NCI-H128 (cell line): ENCODE data around the gene DDC.
A peak's percentile ranks its signal among the peaks of the same experiment; 100 is the strongest.
"Not testable (repeated sequence)": the region's sequence is repeated elsewhere in the genome, so short reads cannot be mapped to it uniquely, and the experiment has no call there.

Experiments
- DNase-seq: peaks from one replicate; lab custom pipeline; 2025; ENCODE audit not compliant: unreplicated experiment; lab: John Stamatoyannopoulos, UW

Gene DDC

DNA sequence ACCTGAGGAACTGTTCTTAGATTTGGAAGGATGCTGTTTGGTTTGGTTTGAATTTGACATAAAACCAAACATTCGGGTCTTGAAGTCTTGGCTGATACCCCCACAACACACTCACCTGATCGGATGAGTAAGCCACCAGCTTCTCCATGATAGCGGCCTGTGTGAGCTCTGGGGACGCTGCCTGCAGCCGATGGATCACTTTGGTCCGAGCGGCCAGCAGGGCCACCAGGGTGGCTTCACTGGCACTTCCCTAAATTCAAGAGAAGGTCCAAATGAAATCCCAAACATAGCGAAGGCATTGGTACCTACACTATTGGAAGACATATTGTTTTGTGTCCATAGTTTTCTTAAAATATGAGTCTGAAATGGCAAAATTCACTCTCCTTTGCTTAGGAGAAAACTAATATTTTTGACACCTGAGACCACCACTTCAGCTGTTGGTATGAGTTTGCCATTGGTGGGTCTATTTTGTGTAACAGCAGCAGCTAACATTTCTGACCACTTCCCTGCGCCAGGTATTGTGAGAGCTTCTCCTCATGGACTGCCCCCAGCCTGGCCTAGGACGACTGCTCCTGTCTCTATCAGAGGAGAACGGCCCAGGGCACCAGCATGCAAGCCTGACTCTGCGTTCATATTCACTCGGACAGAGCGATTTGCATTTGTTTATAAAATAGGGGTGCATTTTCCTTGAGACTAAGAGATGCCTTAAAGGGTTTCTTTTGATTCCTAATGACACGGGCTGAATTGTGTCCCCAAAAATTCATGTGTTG lies 35.9 kb downstream of the DDC start:
- DNase-seq, result no peak

DNA sequence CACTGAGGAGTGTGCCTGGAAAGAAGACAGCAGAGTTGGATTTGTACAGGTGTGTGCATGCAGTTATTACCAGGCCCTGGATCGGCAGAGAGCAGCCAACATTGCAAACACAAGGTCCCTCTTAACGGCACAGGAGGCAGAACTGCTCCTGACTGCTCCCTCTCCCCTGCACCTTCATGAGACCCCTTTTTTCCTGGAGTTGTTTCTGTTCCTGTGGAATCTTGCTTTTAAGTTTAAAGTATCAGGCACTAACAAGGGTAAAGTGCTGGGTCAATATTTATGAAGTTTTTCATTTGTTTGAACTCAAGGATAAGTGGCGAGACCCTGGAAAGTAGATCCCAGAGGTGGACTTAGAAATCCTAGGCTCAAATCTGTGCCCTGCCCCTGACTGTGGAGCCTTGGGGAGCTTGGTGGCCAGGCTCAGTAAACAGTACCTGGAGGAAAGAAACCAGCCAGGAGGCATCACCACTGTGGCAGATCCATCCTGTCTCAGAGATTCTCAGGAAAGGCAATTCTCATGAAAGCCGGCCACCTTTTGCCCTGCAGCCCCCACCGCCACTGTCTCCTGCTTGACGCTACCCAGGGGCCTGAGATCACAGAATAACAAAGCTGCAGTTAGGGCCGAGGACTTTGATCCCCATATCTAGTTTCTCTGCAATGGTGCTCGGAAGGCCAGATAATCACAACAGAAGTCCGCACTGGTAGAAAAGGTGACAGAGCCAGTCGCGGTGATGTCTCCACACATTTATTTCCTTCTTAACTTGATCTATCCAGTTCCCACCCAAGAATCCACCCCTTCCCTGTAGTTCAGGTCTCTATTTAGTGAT lies 36.7 kb downstream of the DDC start:
- DNase-seq, result no peak

DNA sequence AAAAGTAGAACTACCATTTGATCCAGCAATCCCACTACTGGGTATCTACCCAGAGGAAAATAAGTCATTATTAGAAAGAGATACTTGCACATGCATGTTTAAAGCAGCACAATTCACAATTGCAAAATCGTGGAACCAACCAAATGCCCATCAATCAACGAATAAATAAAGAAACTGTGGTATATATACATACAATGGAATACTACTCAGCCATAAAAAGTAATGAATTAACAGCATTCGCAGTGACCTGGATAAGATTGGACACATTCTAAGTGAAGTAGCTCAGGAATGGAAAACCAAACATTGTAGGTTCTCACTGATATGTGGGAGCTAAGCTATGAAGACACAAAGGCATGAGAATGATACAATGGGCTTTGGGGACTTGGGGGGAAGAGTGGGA lies 45.9 kb downstream of the DDC start:
- not testable (repeated sequence) for DNase-seq

DNA sequence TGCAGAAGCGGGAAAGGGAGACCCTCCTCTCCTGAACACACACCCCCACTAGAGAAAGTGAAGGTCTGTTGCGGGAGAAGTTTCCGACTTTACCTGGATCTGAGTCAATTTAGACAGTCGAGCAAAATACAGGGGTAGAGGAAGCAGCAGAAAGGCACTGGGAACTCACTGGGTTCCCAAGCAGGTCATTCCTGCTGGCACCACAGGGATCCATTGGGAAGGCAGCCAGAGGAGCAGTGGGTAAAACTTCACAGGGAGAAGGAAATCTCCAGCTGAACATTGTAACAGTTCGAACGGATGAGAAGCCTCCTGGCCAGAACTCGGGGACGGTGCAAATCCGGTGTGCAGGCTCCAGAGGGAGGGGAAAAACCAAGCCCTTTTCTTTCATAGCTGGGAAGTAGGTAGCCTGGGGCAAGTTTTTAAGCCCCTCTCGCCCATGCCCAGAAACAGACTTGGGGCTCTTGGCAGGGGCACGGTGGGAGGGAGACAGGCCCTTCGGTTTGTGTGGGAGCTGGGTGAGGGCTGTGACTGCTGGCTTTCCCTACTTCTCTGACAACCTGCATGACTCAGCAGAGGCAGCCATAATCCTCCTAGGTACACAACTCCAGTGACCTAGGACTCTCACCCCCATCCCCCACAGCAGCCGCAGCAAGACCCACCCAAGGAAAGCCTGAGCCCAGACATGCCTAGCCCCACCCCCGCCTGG lies 51.9 kb downstream of the DDC start:
- DNase-seq, result no peak

DNA sequence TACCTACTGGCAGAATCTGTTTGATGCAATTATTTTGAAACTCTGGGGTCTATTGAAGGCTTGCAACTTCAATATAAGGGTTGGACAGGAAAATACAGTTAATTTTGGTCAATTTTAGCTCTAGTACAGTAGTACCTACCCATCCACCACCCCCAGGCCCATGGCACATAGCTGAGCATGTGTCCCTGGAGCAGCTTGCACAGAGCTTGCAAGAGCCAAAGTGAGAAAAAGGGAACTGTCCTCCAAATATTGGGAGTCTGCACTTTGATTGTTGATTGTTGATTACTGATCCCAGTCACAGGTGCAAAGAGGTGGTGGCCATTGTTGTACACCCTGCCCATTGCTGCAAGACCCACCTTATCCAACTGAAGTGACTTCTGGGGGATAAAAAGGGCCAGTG lies 52.8 kb downstream of the DDC start:
- no peak for DNase-seq

DNA sequence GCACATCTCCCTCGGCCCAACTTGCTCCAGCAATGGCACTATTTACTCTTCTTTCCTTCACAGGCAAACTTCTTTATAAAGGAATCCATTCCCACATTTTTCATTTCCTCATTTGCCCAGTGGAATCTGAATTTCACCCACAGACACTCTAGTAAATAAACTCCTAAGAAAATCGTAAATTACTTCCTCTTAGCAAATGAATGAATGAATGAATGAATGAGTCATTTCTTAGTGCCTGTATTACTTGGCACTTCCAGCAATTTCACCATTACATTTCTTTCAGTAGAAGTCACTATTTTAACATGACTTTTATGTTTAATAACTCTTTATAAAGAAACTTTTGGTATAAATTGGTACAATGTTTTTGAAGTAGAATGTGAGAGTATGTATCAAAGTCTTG lies 55.7 kb downstream of the DDC start:
- no peak for DNase-seq

DNA sequence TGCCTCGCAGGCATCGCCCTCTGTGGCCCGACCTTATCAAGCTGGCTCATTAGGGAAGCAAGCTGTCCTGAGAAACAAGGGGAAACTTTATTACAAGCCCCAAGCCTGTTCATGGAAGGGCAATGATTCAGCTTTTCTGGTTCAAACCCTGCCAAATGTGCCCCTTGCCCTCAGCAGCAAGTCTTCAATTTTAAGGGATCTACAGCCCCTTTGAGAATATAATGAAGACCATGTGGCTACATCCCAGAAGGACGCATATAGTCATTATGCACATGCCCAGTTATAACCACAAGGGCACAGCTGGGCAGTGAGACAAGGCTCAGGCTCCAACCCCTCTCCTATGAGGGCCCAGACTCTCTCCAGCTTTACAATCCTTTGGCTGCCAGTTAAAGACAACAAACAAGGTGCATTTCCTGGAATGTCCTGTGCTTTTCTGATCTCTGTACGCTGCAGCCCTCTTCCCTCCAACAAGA lies 56.7 kb downstream of the DDC start:
- no peak for DNase-seq

DNA sequence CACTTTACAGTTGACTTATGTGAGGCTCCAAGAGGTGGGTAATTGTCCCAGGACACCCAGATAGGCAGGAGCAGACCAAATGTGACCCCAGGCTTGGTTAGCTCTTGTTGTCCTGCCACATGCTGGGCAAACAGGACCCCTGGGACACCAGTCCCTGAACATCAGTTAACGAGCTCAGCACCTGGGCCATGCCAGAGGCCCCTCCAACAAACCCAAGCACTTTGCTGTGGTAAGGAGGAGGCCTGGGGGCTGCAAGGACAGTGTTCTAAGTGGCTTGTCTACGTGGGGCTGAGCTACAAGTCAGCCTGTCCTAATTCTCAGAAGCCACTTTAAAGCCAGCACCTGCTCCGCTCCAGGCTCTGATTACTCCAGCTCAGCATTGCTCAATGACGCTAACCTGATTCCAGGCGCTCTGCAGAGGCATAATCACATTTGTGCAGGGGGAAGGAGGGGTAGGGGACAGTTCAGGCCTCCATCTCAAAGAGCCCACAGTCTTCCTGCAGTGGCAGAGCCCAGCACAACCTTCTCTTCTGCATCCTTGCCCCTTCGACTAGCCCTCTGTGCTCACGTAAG lies 57.2 kb downstream of the DDC start:
- DNase-seq, result peak; percentile 48

DNA sequence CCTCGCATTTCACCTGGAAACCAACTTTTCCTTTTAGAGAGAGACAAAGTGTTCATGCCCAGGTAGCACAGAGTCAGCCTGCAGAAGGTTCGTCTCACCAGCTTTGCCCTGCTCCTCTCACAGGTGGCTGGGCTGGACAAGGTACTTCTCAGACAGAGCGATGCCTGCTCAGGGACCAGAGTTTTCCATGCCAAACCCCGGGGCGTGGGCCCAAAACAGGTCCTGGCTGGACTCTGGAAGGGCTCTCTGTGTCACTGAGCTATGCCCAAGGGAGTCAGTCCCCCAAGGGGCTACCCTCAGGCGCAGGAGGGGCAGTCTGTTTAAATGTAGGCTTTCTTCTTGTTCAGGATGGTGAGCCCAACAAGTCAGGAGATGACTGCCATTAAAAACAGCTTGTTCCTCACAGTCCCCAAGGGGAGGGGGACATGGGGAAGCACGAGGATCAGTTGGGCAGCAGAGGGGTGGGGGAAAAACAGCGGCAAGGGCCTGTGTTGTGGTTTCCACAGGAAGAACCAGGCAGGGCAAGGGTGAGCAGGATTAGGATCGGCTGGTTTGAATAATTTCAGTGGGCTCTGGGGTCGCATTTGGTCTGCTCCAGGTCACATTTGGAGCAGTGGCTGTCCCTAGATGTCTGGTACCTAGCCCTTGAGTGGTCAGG lies 59.5 kb downstream of the DDC start:
- DNase-seq, result no peak

DNA sequence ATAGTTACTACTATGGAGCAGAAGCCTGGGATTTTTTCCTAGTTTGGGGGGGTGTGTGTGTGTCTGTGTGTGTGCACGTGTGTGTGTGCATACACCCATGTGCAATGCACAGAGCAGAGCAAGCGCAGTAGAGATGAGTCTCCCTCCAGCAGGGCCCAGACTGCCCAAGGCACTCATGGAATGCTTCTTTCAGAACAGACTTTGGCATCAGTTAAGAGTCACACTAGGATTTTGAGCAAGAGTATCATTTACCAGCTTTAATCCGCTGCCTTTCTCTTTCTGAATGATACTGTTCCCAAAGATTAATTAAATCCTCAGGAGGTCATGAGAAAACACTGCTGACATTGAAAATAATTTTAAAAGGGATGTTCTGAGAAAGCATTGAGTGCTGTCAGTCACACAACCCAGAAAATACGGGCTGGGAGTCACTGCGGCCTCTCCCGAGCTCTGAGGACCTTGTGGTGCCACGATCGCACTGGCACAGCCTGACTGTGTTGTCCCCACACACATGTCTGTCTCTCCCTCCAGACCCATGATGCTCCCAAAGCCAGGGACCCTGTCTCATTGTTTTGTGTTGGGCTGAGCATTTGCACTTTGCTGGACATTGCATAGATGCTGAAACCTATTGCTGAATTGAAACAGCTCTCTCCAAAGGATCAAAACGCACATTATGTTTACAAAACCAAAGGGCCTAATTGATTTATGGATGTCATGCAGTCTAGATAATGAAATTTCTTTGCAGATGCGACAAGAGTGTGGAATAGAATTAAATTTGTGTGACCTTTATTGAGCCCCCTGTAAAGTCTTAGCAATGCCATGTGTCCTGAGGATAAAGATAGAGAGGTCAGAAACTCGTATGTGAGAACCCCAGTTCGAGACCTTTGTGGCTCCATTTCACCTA lies 60.3 kb downstream of the DDC start:
- DNase-seq, result no peak

DNA sequence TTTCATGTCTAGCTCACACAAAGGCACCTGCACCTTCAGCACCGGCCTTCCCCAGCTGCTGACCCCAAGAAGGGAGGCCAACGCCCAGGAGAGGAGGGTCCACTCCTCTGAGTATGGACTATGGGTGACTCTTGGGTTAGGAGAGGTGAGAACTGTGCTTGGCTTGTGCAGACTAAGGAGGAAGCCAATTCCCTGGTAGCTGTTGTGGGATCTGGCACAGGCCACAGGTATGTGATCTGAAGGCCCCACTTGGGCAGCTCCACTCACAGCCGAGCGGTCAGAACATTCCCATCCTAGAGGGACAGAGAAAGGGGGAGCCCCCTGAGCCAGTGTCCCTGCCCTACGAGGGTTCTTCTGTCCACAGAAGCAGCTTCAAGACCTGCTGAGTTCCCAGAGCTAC lies 62.3 kb downstream of the DDC start:
- DNase-seq, result no peak

DNA sequence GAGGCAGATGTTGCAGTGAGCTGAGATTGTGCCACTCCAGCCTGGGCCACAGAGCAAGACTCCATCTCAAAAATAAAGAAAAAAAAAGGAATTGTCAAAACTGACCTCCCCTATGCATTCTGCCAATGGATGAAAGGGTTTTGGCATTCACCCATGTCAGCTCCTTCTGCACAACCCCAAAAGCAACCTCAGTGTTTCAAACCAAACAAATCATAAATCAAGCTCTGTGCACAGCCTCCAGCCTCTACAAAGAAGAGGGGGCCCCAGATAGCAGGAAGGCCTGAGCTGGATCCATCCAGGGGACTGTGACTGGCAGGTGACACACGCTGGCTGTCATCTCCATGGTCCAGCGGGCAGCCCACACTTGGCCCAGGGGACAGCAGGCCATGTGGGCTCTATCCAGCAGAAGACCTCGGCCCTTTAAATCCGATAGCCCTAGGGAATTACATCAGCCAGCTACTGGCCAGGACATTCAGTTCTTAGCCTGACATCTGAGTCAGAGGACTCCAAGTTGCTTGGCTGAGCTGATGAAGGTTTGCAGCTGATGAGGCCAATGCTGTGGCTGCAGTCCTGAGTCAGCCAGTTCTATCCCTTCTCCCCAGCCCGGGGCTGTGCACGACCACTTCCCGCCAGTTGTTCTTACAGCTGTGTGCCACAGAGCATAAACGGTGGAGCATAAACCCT lies 63.1 kb downstream of the DDC start:
- no peak for DNase-seq

DNA sequence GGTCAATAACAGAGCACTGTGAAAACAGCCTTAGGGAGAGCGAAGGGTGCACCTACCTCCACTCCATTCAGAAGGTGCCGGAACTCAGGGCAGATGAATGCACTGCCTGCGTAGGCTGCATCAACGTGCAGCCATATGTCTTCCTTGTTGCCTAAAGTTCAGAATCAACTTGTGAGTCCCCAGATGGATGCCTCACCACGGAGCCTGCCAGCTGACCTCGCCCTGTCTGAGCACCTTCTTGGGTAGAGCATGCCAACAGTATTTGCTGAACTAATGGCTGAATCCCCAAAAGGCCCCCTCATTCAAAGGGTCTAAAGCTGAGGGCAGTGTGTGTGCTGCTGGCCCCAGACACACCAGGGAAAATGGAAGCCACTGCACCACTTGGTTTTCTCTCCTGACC lies 66.1 kb downstream of the DDC start:
- no peak for DNase-seq

DNA sequence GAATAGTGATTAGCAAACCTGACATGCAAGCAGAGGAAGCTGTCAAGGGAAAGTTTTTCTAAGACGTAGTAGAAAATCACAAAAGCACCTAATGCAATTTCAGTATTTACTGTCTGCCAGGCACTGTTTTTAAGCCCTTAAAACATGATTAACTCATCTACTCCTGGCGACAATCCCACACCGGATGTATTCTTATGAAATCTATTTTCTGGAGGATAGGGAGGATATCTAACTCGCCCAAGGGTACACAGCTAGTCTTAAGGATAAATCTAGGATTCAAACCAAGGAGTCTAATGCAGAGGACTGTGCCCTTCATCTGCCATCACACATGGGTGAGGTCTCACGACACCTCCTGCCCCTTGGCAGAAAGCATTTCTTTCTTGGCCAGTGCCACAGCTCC lies 67.2 kb downstream of the DDC start:
- DNase-seq, result no peak

DNA sequence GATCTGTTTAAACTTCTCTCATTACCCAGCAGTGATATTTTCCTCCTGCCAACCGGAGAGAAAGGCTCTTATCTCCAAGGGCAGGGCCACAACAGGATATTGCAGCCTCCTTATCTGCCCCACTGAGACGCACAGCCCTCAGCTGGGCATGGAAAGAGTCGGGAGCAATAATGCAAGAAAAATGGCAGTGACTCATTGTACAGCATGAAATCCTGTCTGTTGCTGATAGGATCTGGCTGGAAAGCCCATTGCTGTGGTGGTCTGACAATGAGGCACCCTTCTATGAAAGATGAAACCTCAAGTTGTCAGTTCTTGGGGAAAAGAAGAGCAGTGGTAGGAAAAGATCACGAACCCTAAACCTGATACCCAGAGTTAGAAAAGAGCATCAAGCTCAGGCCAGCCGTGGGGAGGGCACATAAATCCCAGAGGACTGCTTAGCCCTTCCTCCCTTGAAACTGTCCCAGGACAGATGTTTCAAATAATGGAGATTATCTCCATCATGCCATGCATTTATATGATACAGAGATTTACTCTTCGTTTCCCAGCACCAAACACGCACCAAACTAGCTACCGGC lies 68.0 kb downstream of the DDC start:
- DNase-seq, result no peak

DNA sequence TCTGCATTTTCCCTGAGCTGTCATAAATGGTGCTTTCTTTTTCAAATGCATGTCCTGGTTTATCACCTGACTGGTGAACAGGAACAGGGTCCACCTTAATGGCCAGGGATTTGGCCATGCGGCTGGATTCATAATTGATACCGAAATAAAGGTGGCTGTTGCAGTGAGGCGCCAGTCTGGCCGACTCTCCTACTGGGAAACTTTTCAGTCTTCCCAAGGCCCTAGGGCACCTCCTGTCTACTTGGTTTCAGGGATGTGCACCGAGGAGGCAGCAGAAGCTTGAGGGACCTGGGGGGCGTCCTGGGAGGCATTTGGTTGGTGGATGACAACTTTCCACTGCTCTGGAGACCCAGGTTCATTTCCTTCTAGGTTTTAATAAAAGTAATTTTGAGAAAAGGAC lies 68.6 kb downstream of the DDC start:
- DNase-seq, result no peak

DNA sequence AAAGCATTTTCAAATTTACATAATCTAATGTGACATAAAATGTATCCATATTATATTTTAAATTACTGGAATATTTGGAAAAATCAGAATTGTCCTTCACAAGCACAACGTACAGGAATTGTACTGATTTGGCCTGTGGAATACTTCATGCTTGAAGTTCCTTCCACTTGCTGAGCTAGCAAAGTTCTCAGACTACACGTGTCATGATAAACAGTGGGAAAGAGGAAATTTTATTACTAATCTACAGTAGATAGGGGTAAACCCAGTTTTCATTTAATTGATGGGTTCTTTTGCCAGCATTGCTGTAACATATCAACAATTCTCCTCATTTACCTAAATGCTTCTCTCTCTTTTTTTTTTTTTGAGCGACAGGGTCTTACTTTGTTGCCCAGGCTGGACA lies 69.5 kb downstream of the DDC start:
- DNase-seq, result no peak

DNA sequence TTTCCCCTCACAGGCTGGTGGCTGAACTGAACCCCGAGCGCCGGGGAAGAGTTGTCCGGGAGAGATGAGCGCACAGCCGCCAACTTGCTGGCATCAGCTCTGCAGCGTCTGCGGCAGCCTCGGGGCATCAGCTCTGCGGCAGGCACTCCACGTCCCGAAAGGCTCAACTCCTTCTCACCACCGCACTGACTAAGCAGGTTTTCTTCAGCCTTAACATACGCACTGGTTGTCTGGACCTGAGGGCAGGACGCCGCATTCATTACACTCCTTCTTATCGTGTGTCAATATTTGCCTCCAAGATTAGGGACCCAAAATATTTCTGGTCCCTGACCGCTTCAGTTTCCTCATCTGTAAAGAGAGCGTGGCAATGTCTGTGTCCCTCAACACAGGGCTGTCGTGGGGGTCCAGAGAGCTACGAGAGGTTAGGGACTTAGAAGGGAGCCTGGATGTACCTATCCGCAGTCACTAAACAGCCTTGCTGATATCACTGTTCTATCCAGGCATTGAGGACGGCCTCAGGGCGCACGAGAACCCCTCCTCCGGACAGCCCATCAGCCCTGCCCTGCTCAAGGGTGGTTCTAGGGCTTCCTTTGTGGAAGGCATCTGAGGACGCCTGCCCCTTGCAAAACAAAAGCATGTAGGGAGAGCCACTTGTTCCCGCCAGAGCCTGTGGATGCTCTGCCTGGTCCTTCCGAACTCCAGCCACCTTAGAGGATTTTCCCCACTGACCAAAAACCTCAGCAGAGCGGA lies 72.3 kb downstream of the DDC start:
- no peak for DNase-seq
